Measurements from ENCODE around the gene PPM1E.

The PPM1E gene

GRCh38 chr17:58758890-58759289 lies 3.2 kb downstream of the PPM1E start:
- TF ChIP-seq, protein P1, sequence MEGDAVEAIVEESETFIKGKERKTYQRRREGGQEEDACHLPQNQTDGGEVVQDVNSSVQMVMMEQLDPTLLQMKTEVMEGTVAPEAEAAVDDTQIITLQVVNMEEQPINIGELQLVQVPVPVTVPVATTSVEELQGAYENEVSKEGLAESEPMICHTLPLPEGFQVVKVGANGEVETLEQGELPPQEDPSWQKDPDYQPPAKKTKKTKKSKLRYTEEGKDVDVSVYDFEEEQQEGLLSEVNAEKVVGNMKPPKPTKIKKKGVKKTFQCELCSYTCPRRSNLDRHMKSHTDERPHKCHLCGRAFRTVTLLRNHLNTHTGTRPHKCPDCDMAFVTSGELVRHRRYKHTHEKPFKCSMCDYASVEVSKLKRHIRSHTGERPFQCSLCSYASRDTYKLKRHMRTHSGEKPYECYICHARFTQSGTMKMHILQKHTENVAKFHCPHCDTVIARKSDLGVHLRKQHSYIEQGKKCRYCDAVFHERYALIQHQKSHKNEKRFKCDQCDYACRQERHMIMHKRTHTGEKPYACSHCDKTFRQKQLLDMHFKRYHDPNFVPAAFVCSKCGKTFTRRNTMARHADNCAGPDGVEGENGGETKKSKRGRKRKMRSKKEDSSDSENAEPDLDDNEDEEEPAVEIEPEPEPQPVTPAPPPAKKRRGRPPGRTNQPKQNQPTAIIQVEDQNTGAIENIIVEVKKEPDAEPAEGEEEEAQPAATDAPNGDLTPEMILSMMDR (IDR thresholded peaks at IDR 0.05; ENCODE audit: low read depth, low read length, poor library complexity, severe bottlenecking) = no peak
- TF ChIP-seq EZH2phosphoT487 (IDR thresholded peaks at IDR 0.05; ENCODE audit: borderline replicate concordance, low read length) = no peak
- Histone ChIP-seq H3K9me2 (replicated peaks; ENCODE audit: control insufficient read depth, low read length) (no peaks in the 10 kb centered on the region), H3F3A (ENCODE audit: control insufficient read depth, insufficient read depth) (peaks cover 12% of the 10 kb centered on the region), H3K36me3 (ENCODE audit: control insufficient read depth, low read length) (peaks cover 64% of the 10 kb centered on the region), H3K4me2 (ENCODE audit: low read length) (peak overlapping the region; percentile 66), H3K27ac (ENCODE audit: low read depth, low read length) (no peak overlapping the region), H3K4me1 (ENCODE audit: control insufficient read depth, low read length) (peaks cover 57% of the 10 kb centered on the region), H3K79me2 (ENCODE audit: control insufficient read depth, low read length) (peaks cover 80% of the 10 kb centered on the region), H3K4me3 (ENCODE audit: low read length) (peak overlapping the region; percentile 16), H3K27me3 (ENCODE audit: control insufficient read depth, low read length) (no peaks in the 10 kb centered on the region), H4K20me1 (ENCODE audit: control insufficient read depth, insufficient read depth, low read depth, low read length) (peaks cover 4% of the 10 kb centered on the region; the same call in 1 of the 2 replicates), H3K9me3 (ENCODE audit: control insufficient read depth, insufficient read depth, low read length) (no peaks in the 10 kb centered on the region)

GRCh38 chr17:58759522-58759921 lies 3.9 kb downstream of the PPM1E start:
- Histone ChIP-seq H3K4me3 (ENCODE audit: low read length) (peak overlapping the region; percentile 16), H3K36me3 (ENCODE audit: control insufficient read depth, low read length) (peaks cover 65% of the 10 kb centered on the region), H3K9me3 (ENCODE audit: control insufficient read depth, insufficient read depth, low read length) (no peaks in the 10 kb centered on the region), H3K9me2 (replicated peaks; ENCODE audit: control insufficient read depth, low read length) (no peaks in the 10 kb centered on the region), H3K27ac (ENCODE audit: low read depth, low read length) (no peak overlapping the region), H3F3A (ENCODE audit: control insufficient read depth, insufficient read depth) (peaks cover 12% of the 10 kb centered on the region), H3K4me2 (ENCODE audit: low read length) (peak overlapping the region; percentile 66), H3K79me2 (ENCODE audit: control insufficient read depth, low read length) (peaks cover 86% of the 10 kb centered on the region), H3K27me3 (ENCODE audit: control insufficient read depth, low read length) (no peaks in the 10 kb centered on the region), H3K4me1 (ENCODE audit: control insufficient read depth, low read length) (peaks cover 60% of the 10 kb centered on the region), H4K20me1 (ENCODE audit: control insufficient read depth, insufficient read depth, low read depth, low read length) (peaks cover 4% of the 10 kb centered on the region; the same call in 1 of the 2 replicates)
- TF ChIP-seq EZH2phosphoT487 (IDR thresholded peaks at IDR 0.05; ENCODE audit: borderline replicate concordance, low read length) = no peak
- TF ChIP-seq, protein P1 (IDR thresholded peaks at IDR 0.05; ENCODE audit: low read depth, low read length, poor library complexity, severe bottlenecking) = no peak

DNA sequence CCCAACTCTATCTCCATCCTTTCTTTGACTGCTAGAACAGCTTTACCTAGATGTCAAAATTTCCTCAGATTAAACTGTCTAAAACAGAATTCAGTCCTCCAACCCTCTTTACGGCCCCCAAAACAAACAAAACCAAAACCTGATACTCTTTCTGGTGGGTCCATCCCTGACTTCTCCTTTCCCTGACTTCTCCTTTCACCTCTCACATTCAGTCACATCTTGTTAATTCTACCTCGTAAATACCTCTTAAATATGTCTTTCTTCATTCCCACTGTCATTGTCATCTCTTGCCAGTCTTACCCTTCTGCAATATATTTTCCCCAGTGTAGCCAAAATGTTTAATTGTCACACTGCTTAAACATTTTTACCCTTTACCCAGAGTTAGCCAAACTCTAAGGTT lies 4.6 kb downstream of the PPM1E start:
- Histone ChIP-seq H3K36me3 (ENCODE audit: control insufficient read depth, low read length) (peaks cover 67% of the 10 kb centered on the region), H3K4me2 (ENCODE audit: low read length) (peak overlapping the region; percentile 40), H3K9me2 (replicated peaks; ENCODE audit: control insufficient read depth, low read length) (no peaks in the 10 kb centered on the region), H3K27me3 (ENCODE audit: control insufficient read depth, low read length) (no peaks in the 10 kb centered on the region), H3K4me3 (ENCODE audit: low read length) (peak overlapping the region; percentile 3; the same call in 1 of the 2 replicates), H3K27ac (ENCODE audit: low read depth, low read length) (no peak overlapping the region), H3K4me1 (ENCODE audit: control insufficient read depth, low read length) (peaks cover 61% of the 10 kb centered on the region), H3K79me2 (ENCODE audit: control insufficient read depth, low read length) (peaks cover 93% of the 10 kb centered on the region), H3F3A (ENCODE audit: control insufficient read depth, insufficient read depth) (peaks cover 8% of the 10 kb centered on the region), H4K20me1 (ENCODE audit: control insufficient read depth, insufficient read depth, low read depth, low read length) (peaks cover 4% of the 10 kb centered on the region; the same call in 1 of the 2 replicates), H3K9me3 (ENCODE audit: control insufficient read depth, insufficient read depth, low read length) (no peaks in the 10 kb centered on the region)
- TF ChIP-seq EZH2phosphoT487 (IDR thresholded peaks at IDR 0.05; ENCODE audit: borderline replicate concordance, low read length) = no peak
- TF ChIP-seq, protein P1 (IDR thresholded peaks at IDR 0.05; ENCODE audit: low read depth, low read length, poor library complexity, severe bottlenecking) = no peak

Measured in DOHH2 (cell line).